ENCODE data around the gene SOS1. TPM values are rescaled to one million over a fixed set of nuclear protein-coding genes. Genes with fewer than 3 reads are reported as not detected.

Gene SOS1
- total and polyA plus RNA-seq, 9 donors: 14.4 to 70.1 (median 41.8) TPM

DNA sequence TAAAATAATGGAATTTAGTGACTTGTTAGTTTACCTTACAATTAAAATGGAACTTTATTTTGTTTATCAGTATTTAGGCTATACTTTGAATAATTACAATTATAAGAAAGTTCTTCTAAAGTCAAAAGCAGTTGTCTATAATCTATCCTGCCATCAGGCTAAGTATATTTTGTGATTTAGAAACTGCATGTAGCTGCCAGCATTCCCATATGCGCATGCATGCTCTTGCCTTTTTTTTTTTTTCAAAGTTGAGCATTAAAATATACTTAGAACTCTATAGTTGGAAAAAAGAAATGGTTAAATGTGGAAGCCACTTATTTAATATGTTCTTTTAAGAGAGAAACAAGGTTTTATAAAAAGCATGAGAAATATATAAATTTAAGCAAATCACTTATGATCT is 132.1 kb downstream of the SOS1 start:
- Histone ChIP-seq H3K27ac (no peak overlapping the region), H3K4me1 (ENCODE audit: insufficient read depth) (no peaks in the 10 kb centered on the region), H3K4me3 (no peak overlapping the region), H3K9me3 (no peaks in the 10 kb centered on the region), H3K27me3 (no peaks in the 10 kb centered on the region), H3K36me3 (no peaks in the 10 kb centered on the region)
- DNase-seq: no peak
- WGBS, 3 donors: 96 to 97% (median 97%) methylated on average over 1 of the region's 1 CpG
- intact Hi-C loops (cut with DNase I): no loop called here
- TF ChIP-seq, protein P1, sequence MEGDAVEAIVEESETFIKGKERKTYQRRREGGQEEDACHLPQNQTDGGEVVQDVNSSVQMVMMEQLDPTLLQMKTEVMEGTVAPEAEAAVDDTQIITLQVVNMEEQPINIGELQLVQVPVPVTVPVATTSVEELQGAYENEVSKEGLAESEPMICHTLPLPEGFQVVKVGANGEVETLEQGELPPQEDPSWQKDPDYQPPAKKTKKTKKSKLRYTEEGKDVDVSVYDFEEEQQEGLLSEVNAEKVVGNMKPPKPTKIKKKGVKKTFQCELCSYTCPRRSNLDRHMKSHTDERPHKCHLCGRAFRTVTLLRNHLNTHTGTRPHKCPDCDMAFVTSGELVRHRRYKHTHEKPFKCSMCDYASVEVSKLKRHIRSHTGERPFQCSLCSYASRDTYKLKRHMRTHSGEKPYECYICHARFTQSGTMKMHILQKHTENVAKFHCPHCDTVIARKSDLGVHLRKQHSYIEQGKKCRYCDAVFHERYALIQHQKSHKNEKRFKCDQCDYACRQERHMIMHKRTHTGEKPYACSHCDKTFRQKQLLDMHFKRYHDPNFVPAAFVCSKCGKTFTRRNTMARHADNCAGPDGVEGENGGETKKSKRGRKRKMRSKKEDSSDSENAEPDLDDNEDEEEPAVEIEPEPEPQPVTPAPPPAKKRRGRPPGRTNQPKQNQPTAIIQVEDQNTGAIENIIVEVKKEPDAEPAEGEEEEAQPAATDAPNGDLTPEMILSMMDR (IDR thresholded peaks at IDR 0.05): no peak
- TF ChIP-seq POLR2A (IDR thresholded peaks at IDR 0.05) (no peak), EP300 (IDR thresholded peaks at IDR 0.05) (no peak)

DNA sequence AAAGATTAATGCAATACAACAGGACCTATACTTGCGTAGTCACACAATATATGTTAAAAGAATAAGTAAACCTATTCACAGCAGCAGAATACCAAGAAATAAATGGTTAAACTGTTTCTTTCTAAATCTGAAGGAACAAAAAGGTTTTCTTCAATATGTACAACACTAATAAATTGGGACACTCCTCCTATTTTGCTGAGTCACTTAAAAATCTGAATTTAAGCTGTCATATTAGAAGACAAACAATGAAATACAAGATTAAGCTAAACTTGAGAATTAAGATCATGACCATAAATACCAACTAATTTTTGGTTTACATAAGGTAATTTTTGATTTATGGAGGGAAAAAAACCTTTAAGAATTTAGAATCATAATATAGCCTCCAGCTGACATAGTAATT is 138.4 kb downstream of the SOS1 start:
- Histone ChIP-seq H3K4me3 (no peak overlapping the region), H3K27ac (no peak overlapping the region), H3K4me1 (ENCODE audit: insufficient read depth) (no peaks in the 10 kb centered on the region), H3K9me3 (no peaks in the 10 kb centered on the region), H3K36me3 (no peaks in the 10 kb centered on the region), H3K27me3 (no peaks in the 10 kb centered on the region)
- DNase-seq: no peak
- intact Hi-C loops (cut with DNase I): no loop called here
- 96 to 99% (median 96%) methylated on average over 1 of the region's 1 CpG for WGBS, 3 donors
- TF ChIP-seq POLR2A (IDR thresholded peaks at IDR 0.05): no peak
- no peak for TF ChIP-seq EP300 (IDR thresholded peaks at IDR 0.05)
- TF ChIP-seq, protein P1 (IDR thresholded peaks at IDR 0.05): no peak

DNA sequence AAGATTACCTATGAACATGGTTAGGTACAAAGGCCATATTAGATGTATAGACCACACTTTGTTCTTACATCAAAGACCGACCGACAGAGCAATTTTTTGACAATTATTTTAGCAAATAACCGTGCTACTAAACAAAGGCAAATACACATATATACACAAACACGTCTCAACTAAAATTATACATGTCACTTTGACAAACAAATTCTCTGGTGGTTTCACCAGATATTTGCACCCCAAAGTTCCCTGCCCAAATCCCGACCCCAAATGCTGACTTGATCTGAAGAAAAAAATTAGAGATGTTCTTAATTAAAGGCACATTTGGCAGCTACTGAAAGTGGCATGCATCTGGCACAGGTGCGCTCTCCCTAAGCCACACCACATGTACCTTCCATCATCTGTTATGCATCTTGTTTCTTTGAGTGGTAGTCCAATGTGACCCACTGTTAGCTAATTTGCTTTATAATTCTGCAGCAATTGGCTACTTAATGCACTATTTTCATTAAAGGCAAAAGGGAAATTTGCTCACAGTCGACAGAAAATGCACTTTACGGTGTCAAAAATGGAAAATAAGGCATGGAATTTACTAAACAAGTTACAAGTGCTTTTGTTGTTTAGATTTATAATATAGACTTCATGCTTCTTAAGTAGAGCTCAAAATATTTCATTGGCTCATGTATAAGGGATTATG is 139.0 kb downstream of the SOS1 start:
- no peaks in the 10 kb centered on the region for H3K4me1 ChIP-seq (ENCODE audit: insufficient read depth)
- TF ChIP-seq POLR2A (IDR thresholded peaks at IDR 0.05) (no peak), EP300 (IDR thresholded peaks at IDR 0.05) (no peak)
- TF ChIP-seq, protein P1 (IDR thresholded peaks at IDR 0.05): no peak
- no peaks in the 10 kb centered on the region for H3K36me3 ChIP-seq
- no peak overlapping the region for H3K27ac ChIP-seq
- no peak for DNase-seq
- WGBS, 3 donors: 90 to 94% (median 92%) methylated on average over 8 of the region's 8 CpGs
- H3K4me3 ChIP-seq: no peak overlapping the region
- H3K27me3 ChIP-seq: no peaks in the 10 kb centered on the region
- no peaks in the 10 kb centered on the region for H3K9me3 ChIP-seq
- intact Hi-C loops (cut with DNase I): no loop called here

DNA sequence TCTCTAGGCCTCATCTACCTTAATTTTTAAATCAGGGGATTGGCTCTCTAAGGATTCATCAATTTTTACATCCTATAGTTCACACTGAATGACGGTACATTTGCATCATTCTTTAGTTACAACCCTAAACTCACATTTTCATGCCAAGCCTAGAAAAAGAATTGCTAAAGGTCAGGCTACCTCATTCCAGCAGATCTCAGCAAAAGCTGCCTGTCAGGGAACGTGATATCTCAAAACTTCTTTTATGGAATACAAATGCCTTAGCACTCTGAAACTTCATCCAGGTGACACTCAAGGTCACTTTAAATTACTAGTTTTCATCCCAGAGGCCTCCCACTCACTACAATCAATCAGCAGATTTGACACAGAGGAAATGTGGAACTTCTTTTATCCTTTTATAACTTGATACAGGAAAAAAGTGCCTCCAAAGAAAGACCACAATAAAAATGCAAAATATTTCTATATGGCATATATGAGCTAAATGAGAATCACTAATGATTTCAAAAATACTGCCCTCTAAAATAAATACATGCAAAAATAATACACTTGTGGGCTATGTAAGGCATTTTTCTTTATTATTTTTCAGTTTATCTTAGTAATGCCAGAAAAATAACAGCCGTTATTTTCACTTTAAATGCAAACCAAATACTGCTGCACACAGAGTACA is 139.7 kb downstream of the SOS1 start:
- no peak overlapping the region for H3K4me3 ChIP-seq

More for the DNA sequence above, 139.7 kb downstream of the SOS1 start:
- no peak overlapping the region for H3K27ac ChIP-seq
- intact Hi-C loops (cut with DNase I): no loop called here
- no peaks in the 10 kb centered on the region for H3K27me3 ChIP-seq
- no peaks in the 10 kb centered on the region for H3K36me3 ChIP-seq
- TF ChIP-seq, protein P1 (IDR thresholded peaks at IDR 0.05): no peak
- TF ChIP-seq EP300 (IDR thresholded peaks at IDR 0.05): no peak
- no peak for DNase-seq
- no peaks in the 10 kb centered on the region for H3K9me3 ChIP-seq
- WGBS, 3 donors: 52 to 64% (median 62%) methylated on average over 3 of the region's 3 CpGs
- no peaks in the 10 kb centered on the region for H3K4me1 ChIP-seq (ENCODE audit: insufficient read depth)

Measured in ovary (tissue), 9 donors.